Occipital lobe (tissue), 2 donors: ENCODE measurements around the gene SLC6A5. TPM values are rescaled to one million over a fixed set of nuclear protein-coding genes. Genes with fewer than 3 reads are reported as not detected.

ENCODE experiments used
- DNase-seq: peaks from one replicate; lab custom pipeline; 2025; lab: John Stamatoyannopoulos, UW
- total RNA-seq: library from RNA; depleted of rRNA; stranded (reverse); fragments of >200 nt; gene quantifications from one replicate; pipeline ENCODE4 v1.2.3, GENCODE V29; 2014

SLC6A5 gene
- total RNA-seq, 1 donor from 2014 or later: not detected

DNA sequence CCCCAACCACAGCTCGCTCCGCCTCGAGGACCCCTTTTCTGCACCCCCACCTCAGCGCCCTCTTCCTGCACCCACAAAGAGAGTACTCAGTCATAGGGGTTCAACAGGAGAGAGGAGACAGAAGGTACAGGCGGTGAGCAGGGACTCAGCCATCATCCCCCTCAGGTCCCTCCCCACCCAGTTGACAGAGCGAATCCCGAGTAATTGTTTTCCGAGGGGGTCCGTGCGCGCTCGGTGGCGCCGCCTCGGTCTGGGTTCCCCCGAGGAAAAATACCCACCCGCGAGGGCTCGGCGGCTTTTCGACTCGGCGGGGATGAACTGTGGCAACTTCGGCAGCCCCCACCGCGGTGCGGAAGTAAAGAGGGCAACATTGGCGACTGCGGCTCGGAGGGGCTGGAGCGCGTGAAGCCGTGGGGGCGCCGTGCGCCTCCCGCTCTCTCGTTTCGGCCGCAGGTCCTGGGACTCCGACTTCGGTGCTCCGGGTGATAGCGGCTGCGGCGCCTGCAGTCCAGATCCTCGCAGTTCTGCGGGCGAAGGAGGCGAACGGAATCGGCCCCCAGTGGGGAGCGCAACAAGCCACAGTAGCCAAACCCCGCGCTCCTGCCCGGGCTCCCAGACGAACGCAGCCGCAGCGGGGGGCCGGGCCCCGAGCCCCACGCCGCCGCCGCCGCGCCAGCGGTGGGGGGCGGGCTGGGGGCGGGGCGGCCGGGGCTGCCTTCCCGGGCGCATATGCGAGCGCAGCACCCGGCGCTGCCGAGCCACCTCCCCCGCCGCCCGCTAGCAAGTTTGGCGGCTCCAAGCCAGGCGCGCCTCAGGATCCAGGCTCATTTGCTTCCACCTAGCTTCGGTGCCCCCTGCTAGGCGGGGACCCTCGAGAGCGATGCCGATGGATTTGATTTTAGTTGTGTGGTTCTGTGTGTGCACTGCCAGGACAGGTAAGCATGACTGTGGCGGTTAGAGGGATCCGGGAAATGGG is 69.7 kb downstream of the SLC6A5 start, which contains the start of gene NELL1:
Gene NELL1, plus strand, starts transcription at position 743 of the 976 bp plus-strand sequence.
- DNase-seq: no peak

DNA sequence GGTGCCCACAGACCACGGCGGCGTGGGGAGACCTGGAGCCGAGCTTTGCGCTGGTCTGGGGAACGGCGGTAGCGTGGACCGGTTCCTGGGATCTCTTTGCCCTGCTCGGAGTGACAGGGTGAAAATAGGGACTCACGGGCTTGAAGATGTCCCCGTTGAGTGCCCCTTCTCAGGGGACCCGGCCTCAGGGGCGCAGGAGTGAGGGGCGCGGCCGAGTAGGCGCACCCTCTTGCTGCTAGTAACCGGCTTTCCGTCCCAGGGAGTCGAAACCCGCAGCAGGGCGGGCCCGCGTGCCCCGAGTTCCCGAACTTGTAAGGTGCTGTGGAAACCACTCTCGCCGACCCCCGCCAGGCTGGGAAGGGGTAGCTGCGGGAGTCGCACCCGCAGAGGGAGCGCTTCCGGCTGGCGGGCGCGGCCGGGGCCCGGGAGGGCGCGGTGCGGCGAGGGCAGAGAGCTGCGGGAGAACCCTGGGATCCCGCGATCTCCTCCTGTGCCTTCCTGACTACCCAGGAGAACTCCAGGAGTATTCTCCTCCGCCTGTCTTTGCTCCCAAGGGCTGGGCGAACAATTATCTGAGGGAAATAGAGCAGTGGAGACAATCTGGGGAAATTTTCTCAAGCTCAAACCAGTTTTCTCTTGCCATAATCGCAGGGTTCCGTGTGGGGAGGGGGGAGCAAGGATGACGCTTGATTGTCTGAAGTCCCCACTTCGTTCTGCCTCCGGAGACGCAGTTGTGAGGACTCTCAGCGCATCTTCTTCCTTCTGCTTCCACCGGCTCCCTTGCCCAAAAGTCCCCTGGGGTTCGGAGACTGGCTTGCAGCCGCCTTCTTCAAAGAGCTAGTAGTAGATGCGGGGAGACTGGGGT is 70.6 kb downstream of the SLC6A5 start:
- DNase-seq: no peak

DNA sequence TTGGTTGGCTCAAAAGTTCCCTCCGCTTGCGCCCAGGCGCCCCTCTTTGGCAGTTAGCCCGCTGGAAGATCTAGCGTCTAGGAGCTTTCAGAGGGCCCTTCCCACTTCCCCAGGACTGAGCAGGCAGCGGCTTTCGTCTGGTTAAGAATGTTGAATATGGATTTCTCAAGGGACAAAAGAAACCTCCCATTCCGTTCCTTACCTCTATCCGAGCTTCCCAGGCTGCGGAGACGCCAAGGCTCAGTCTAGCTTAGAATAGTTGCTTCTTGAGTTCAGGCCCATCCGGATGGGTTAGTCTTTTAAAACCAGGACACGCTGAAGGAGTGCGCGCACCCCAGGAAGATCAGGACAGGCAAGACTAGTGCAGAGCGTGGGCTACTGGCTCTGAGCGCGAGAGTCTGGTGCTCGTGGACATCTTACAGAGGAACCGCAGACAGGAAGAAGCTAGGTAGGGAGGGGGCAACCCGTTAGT is 71.6 kb downstream of the SLC6A5 start:
- no peak for DNase-seq

DNA sequence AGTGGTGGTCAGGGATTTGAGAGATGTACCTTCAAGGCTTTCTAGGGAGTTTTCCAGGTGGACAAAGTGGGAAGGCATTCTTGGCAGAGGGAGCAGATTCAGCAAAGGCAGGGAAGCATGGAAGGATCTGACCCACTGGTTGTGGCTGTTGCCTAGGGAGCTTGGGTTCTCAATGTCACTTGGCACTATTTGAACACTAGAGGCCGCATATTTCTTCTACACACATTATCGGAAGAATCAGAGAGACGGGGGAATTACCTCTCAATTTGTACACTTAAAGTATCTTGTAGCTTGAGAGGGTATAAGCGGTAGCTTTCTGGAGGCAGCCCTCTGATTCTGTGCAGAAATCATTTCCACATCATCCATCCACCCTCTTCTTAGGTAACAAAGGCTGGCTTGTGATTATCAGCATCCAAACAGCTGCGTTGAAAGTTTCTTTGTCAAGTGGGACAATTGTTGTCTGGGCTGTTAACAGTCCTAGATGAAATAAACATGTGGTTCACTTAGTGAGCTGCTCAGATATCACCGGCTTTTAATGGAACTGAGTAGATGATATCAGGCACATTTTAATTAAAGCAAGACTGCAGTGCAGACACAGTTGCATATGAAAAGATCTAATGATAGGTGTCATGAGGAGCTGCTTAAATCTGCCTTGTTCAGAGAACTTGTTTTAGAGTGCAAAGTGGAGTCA is 72.6 kb downstream of the SLC6A5 start:
- no peak for DNase-seq

DNA sequence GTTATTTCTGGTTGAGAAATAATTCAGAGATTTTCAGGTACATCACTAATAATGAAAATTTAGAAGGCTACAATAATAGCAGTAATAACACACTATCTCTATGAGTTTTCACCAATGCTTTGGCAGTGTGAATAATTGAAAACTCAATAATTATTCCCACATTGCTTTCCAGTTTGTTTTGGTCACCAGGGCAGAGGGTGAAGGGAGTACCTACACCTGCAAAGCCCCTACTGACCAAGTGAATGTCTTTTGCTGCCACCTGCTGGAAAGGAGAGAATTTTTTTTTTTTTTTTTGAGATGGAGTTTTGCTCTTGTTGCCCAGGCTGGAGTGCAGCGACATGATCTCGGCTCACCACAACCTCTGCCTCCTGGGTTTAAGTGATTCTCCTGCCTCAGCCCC is 73.2 kb downstream of the SLC6A5 start:
- no peak for DNase-seq

DNA sequence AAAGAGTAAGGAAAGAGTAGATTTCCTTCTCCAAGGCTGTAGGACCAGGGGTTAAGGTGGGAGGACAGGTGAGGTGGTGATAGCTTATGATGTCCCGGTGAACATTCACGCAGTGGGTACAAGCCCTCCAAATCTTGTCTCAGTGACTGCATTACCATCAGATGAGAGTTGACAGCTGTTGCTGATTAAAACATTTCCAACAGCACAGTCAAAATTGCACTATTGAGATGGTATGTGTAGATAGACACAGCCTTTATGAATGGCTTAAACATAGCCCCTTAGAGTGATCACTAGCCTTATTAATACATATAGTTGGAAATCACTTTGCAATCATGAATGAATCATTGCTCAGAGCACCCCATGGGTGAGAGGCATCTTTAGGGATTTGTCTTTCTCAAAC is 77.2 kb downstream of the SLC6A5 start:
- no peak for DNase-seq

DNA sequence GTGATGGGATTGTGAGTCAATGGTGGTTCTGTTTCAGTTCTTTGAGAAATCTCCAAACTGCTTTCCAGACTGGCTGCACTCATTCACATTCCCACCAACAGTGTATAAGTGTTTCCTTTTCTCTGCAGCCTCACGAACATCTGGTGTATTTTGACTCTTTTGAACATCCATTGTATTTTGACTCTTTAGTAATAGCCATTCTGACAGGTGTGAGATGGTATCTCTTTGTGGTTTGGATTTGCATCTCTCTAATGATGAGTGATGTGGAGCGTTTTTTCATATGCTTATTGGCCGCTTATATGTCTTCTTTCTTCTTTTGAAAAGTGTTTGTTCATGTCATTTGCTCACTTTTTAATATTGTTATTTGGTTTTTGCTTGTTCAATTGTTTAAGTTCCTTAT is 89.4 kb downstream of the SLC6A5 start:
- no peak for DNase-seq

DNA sequence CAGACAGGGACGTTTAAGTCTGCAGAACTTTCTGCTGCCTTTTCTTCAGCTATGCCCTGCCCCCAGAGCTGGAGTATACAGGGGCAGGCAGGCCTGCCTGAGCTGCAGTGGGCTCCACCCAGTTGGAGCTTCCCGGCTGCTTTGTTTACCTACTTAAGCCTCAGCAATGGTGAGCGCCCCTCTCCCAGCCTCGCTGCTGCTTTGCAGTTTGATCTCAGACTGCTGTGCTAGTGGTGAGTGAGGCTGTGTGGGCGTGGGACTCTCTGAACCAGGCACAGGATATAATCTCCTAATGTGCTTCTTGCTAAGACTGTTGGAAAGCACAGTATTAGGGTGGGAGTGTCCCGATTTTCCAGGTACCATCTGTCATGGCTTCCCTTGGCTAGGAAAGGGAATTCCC is 108.5 kb downstream of the SLC6A5 start:
- no peak for DNase-seq

Other genes starting within 250 kb of the SLC6A5 start
- 6.1 TPM for gene HTATIP2, start 235.9 kb upstream of the SLC6A5 start, total RNA-seq
- gene PRMT3, start 211.9 kb upstream of the SLC6A5 start, total RNA-seq: 27.6 TPM
- 104 TPM for gene NELL1, start 70.0 kb downstream of the SLC6A5 start, total RNA-seq